Heart left ventricle (tissue), 16 donors: Measurements from ENCODE around the gene IL1RAPL1. TPM values are rescaled to one million over a fixed set of nuclear protein-coding genes. Genes with fewer than 3 reads are reported as not detected.

ENCODE experiments used
- ATAC-seq, 4 donors: fragments of 200-7000 bp; cut with Tn5 transposase; one replicate each; pipeline ENCODE4 v1.9.1; 2020 to 2022; ENCODE audit warnings: moderate library complexity in 4 of 4, mild to moderate bottlenecking in 3 of 4, moderate number of reproducible peaks in 1 of 4
- DNase-seq, 5 donors: peaks; one replicate each; pipeline ENCODE4 v3.0.0-alpha.2; 2020
- H3K27ac ChIP-seq, 12 donors: fragments of 200-600 bp; sonication (generic) in 4 of 12; one replicate each; pipeline versions ENCODE4 v1.5.0 to v1.8.0; 2016 to 2022; ENCODE audit warnings: mild to moderate bottlenecking in 2 of 12
- H3K27me3 ChIP-seq, 9 donors: fragments of 200-600 bp; sonication (generic) in 2 of 9; one replicate each; pipeline versions ENCODE4 v1.5.1 to v1.8.0; 2016 to 2022; ENCODE audit warnings: mild to moderate bottlenecking in 3 of 9
- H3K36me3 ChIP-seq, 9 donors: fragments of 200-600 bp; sonication (generic) in 2 of 9; one replicate each; pipeline versions ENCODE4 v1.5.0 to v1.8.0; 2018 to 2022; ENCODE audit warnings: mild to moderate bottlenecking in 2 of 9
- H3K4me1 ChIP-seq, 12 donors: fragments of 200-600 bp; sonication (generic) in 4 of 12; one replicate each; pipeline versions ENCODE4 v1.5.0 to v1.8.0; 2016 to 2022; ENCODE audit warnings: mild to moderate bottlenecking in 3 of 12
- H3K4me3 ChIP-seq, 12 donors: fragments of 200-600 bp; sonication (generic) in 4 of 12; one replicate each; pipeline versions ENCODE4 v1.5.0 to v1.8.0; 2017 to 2022; ENCODE audit warnings: mild to moderate bottlenecking in 9 of 12, moderate library complexity in 4 of 12
- H3K9me3 ChIP-seq, 12 donors: fragments of 200-600 bp; sonication (generic) in 4 of 12; one replicate each; pipeline versions ENCODE4 v1.5.0 to v1.8.0; 2016 to 2022; ENCODE audit warnings: mild to moderate bottlenecking in 1 of 12
- CTCF ChIP-seq, 12 donors: fragments of 200-600 bp; sonication (generic) in 4 of 12; IDR thresholded peaks; one replicate each; pipeline versions ENCODE4 v1.5.0 to v1.8.0; 2018 to 2022; ENCODE audit warnings: antibody characterized with exemption in 12 of 12, mild to moderate bottlenecking in 5 of 12
- POLR2A ChIP-seq, 2 donors: fragments of 450-650 bp; IDR thresholded peaks; one replicate each; pipeline ENCODE4 v1.6.1; 2017; ENCODE audit warnings: antibody characterized with exemption in 2 of 2, mild to moderate bottlenecking in 2 of 2, moderate library complexity in 2 of 2
- WGBS, 4 donors: extraction: QIAGEN DNeasy Blood & Tissue Kit in 2 of 4; methylation state at CpG; one replicate each; pipeline versions ENCODE4 v1.1.5 to v1.1.7; 2013 to 2018; 5-methylcytosine and 5-hydroxymethylcytosine counted together
- intact Hi-C, 10 donors: fragments of 100-400 bp; cut with DNase I; formaldehyde crosslinking; loops; one replicate each; pipeline versions ENCODE4 v1.11.1 to v1.14.2; 2022
- polyA plus RNA-seq, 2 donors: library from polyadenylated mRNA; stranded (reverse); fragments of 200-250 nt; gene quantifications; one replicate each; pipeline ENCODE4 v1.2.3, GENCODE V29; 2013
- total RNA-seq, 9 donors: library from RNA; depleted of rRNA in 2 of 9; stranded (reverse); fragments of >200 nt in 2 of 9; fragmentation: NEBNext Ultra II Directional in 3 of 9; extraction: Animal tissue kit (Norgen Biotek cat#: 25700) in 3 of 9; gene quantifications; one replicate each; pipeline versions ENCODE4 v1.1.0 to v1.2.4, GENCODE V29; 2016 to 2023
- donor health status: ischemic (EF 13 %, LVEDD 7.1; RV severe dilation, severe dysfunction).
- donor health status: healthy with polysubstance abuse.
- donor health status: DM: no; HTN: yes; CAD: no.
- donor health status: DM: no; HTN: no; CAD: no.
- donor health status: ischemic (EF 25% LVEDD 6.9; RV normal size, moderate dysfunction).
- donor health status: ischemic (EF 25% LVEDD 5.7; RV mildly dilated, moderate dysfunction).
- donor health status: healthy.
- donor health status: DM: yes; HTN: yes; CAD: no.
- donor health status: ischemic (EF 35%, LVEDD 5.7; RV mildly dilated, moderate dysfunction).
- donor health status: nonischemic (EF 11% LVEDD 7.7; RV severe dilation, severe dysfunction).
- donor health status: DM: yes; HTN: yes; CAD: no.
- donor health status: PGD.
- donor health status: ischemic (EF 29% LVEDD 5.4; RV normal size, mild dysfunction).
- donor health status: nonischemic (EF 23%, LVEDD 6.1; RV moderate dilation, normal function).

The IL1RAPL1 gene
- total and polyA plus RNA-seq, 11 donors, result 0.42 to 4.7 (median 2.3) TPM

GRCh38 chrX:29547877-29548276 lies 960.6 kb downstream of the IL1RAPL1 start:
- ATAC-seq, result no peak
- WGBS, 4 donors, result 68 to 87% (median 78%) methylated on average over 4 of the region's 4 CpGs
- H3K27me3 ChIP-seq, result no peaks in the 10 kb centered on the region

GRCh38 chrX:29553542-29553941 lies 966.3 kb downstream of the IL1RAPL1 start:
- TF ChIP-seq CTCF (IDR thresholded peaks at IDR 0.05), result no peak
- no peak for TF ChIP-seq POLR2A (IDR thresholded peaks at IDR 0.05)
- 68 to 86% (median 74%) methylated on average over 1 of the region's 1 CpG for WGBS, 4 donors
- Histone ChIP-seq H3K9me3 (peaks cover 0 to 7% (median 0%) of the 10 kb centered on the region in 12 donors), H3K27me3 (no peaks in the 10 kb centered on the region), H3K4me3 (no peak overlapping the region), H3K4me1 (no peaks in the 10 kb centered on the region), H3K27ac (no peak overlapping the region), H3K36me3 (no peaks in the 10 kb centered on the region)
- intact Hi-C loops, result no loop called here
- no peak for ATAC-seq
- DNase-seq, result no peak

More at GRCh38 chrX:29547877-29548276, 960.6 kb downstream of the IL1RAPL1 start:
- H3K4me3 ChIP-seq, result no peak overlapping the region
- no peaks in the 10 kb centered on the region for H3K9me3 ChIP-seq
- no peak overlapping the region for H3K27ac ChIP-seq
- intact Hi-C loops, result no loop called here
- no peak for DNase-seq
- H3K36me3 ChIP-seq, result no peaks in the 10 kb centered on the region
- H3K4me1 ChIP-seq, result no peaks in the 10 kb centered on the region
- TF ChIP-seq CTCF (IDR thresholded peaks at IDR 0.05), result no peak
- TF ChIP-seq POLR2A (IDR thresholded peaks at IDR 0.05), result no peak

GRCh38 chrX:29555465-29556091 lies 968.3 kb downstream of the IL1RAPL1 start:
- Histone ChIP-seq H3K27ac (no peak overlapping the region), H3K4me3 (no peak overlapping the region), H3K4me1 (no peaks in the 10 kb centered on the region), H3K27me3 (no peaks in the 10 kb centered on the region), H3K36me3 (no peaks in the 10 kb centered on the region), H3K9me3 (peaks cover 0 to 27% (median 10%) of the 10 kb centered on the region in 12 donors)
- WGBS, 4 donors, result 73 to 88% (median 76%) methylated on average over 1 of the region's 1 CpG
- no peak for TF ChIP-seq POLR2A (IDR thresholded peaks at IDR 0.05)
- no peak for TF ChIP-seq CTCF (IDR thresholded peaks at IDR 0.05)
- intact Hi-C loops, result no loop called here
- no peak for DNase-seq
- no peak for ATAC-seq

- ATAC-seq, result no peak
- intact Hi-C loops, result no loop called here
These were observed 972.8 kb downstream of the IL1RAPL1 start for GRCh38 chrX:29560065-29560464.

More at GRCh38 chrX:29560065-29560464, 972.8 kb downstream of the IL1RAPL1 start:
- Histone ChIP-seq H3K4me1 (no peaks in the 10 kb centered on the region), H3K9me3 (peaks cover 0 to 33% (median 13%) of the 10 kb centered on the region in 12 donors), H3K36me3 (no peaks in the 10 kb centered on the region), H3K27me3 (no peaks in the 10 kb centered on the region), H3K4me3 (no peak overlapping the region), H3K27ac (no peak overlapping the region)
- TF ChIP-seq POLR2A (IDR thresholded peaks at IDR 0.05), result no peak
- TF ChIP-seq CTCF (IDR thresholded peaks at IDR 0.05), result no peak
- no peak for DNase-seq
- 85 to 90% (median 87%) methylated on average over 1 of the region's 1 CpG for WGBS, 4 donors
